Spleen (tissue), 7 donors: ENCODE data around the gene SCGB2B2.

ENCODE experiments used
- POLR2A ChIP-seq, 3 donors: fragments of 450-650 bp; IDR thresholded peaks; one replicate each; pipeline ENCODE4 v1.5.1; 2017; ENCODE audit warnings: antibody characterized with exemption in 3 of 3, mild to moderate bottlenecking in 1 of 3
- POLR2AphosphoS5 ChIP-seq, 3 donors: sonication (generic); formaldehyde crosslinking; IDR thresholded peaks; one replicate each; pipeline ENCODE4 v1.5.1; 2017; ENCODE audit warnings: antibody characterized with exemption in 3 of 3
- TF ChIP-seq, protein P1 (sequence below), 11 experiments: fragments of 200-600 bp in 7 of 11; fragments of 450-650 bp in 4 of 11; sonication (generic) in 4 of 11; IDR thresholded peaks in 8 of 11; conservative IDR thresholded peaks in 3 of 11; 1 replicate in 7 of 11; 2 replicates in 4 of 11; pipeline versions ENCODE4 v1.4.0 to v1.8.0; 2016 to 2021; ENCODE audit warnings: antibody characterized with exemption in 11 of 11, inconsistent platforms in 4 of 11, mild to moderate bottlenecking in 1 of 11
- donor health status: DM: no; HTN: no; CAD: no; lungs with moderate emphysema.
- donor health status: DM: no; HTN: no; CAD: no.
- donor health status: DM: no; HTN: no; CAD: no.

DNA sequence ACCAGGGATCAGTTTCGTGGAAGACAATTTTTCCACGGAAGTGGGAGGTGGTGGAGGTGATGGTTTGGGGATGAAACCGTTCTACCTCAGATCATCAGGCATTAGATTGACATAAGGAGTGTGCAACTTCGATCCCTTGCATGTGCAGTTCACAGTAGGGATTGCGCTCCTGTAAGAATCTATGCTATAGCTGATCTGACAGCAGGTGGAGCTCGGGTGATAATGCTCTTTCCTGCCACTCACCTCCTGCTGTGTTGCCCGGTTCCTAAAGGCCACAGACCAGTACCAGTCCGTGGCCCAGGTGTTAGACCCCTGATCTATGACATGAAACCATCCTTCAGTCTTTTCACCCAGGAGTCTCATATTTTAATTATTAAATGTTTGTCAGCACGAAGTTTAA lies 4.5 kb upstream of the SCGB2B2 start:
- TF ChIP-seq POLR2AphosphoS5 (IDR thresholded peaks at IDR 0.05) = no peak
- TF ChIP-seq POLR2A (IDR thresholded peaks at IDR 0.05) = no peak
- TF ChIP-seq, protein P1, sequence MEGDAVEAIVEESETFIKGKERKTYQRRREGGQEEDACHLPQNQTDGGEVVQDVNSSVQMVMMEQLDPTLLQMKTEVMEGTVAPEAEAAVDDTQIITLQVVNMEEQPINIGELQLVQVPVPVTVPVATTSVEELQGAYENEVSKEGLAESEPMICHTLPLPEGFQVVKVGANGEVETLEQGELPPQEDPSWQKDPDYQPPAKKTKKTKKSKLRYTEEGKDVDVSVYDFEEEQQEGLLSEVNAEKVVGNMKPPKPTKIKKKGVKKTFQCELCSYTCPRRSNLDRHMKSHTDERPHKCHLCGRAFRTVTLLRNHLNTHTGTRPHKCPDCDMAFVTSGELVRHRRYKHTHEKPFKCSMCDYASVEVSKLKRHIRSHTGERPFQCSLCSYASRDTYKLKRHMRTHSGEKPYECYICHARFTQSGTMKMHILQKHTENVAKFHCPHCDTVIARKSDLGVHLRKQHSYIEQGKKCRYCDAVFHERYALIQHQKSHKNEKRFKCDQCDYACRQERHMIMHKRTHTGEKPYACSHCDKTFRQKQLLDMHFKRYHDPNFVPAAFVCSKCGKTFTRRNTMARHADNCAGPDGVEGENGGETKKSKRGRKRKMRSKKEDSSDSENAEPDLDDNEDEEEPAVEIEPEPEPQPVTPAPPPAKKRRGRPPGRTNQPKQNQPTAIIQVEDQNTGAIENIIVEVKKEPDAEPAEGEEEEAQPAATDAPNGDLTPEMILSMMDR (IDR thresholded peaks at IDR 0.05 in 8 of 11, conservative IDR thresholded peaks at IDR 0.05 in 3 of 11) = no peak
